Activated CD8-positive, alpha-beta T cell treated with anti-CD3 and anti-CD28 coated beads for 36 hours (primary cell): Measurements from ENCODE around the gene EIF3K. TPM values are rescaled to one million over a fixed set of nuclear protein-coding genes. Genes with fewer than 3 reads are reported as not detected.
A peak's percentile ranks its signal among the peaks of the same experiment; 100 is the strongest.

ENCODE experiments used
- ATAC-seq: fragments of 200-7000 bp; cut with Tn5 transposase; one replicate; pipeline ENCODE4 v1.10.0; 2021; ENCODE audit warnings: mild to moderate bottlenecking, moderate library complexity
- CTCF ChIA-PET: fragments of 350-600 bp; sonication (Branson Sonifier 250); formaldehyde crosslinking; loops from one replicate; lab custom pipeline; 2021; ENCODE audit warnings: antibody characterized with exemption; lab: Charles Lee
- POLR2A ChIA-PET: fragments of 350-600 bp; sonication (Branson Sonifier 250); formaldehyde crosslinking; loops from one replicate; lab custom pipeline; 2021; ENCODE audit warnings: antibody characterized with exemption; lab: Charles Lee
- DNase-seq: peaks from one replicate; pipeline ENCODE4 v3.0.0-alpha.2; 2020
- H3K27ac Mint-ChIP-seq: one replicate; pipeline ENCODE4 v1.8.0; 2021; ENCODE audit warnings: mild to moderate bottlenecking, mixed read lengths
- H3K27me3 Mint-ChIP-seq: one replicate; pipeline ENCODE4 v1.8.0; 2021; ENCODE audit warnings: mixed read lengths
- H3K36me3 Mint-ChIP-seq: one replicate; pipeline ENCODE4 v1.8.0; 2021; ENCODE audit warnings: low read depth, mixed read lengths
- H3K4me1 Mint-ChIP-seq: one replicate; pipeline ENCODE4 v1.8.0; 2021; ENCODE audit warnings: low read depth, mixed read lengths
- H3K4me3 Mint-ChIP-seq: one replicate; pipeline ENCODE4 v1.8.0; 2021; ENCODE audit warnings: mild to moderate bottlenecking, moderate library complexity, mixed read lengths
- H3K9me3 Mint-ChIP-seq: one replicate; pipeline ENCODE4 v1.8.0; 2021; ENCODE audit warnings: mixed read lengths
- intact Hi-C: fragments of 100-400 bp; cut with micrococcal nuclease; formaldehyde crosslinking; loops from one replicate; pipeline ENCODE4 v1.10.0; 2022
- total RNA-seq, 2 experiments: library from RNA; stranded (reverse); gene quantifications; one replicate each; pipeline ENCODE4 v1.2.3, GENCODE V29; 2021
- TF ChIP-seq, protein P1 (sequence below): fragments of 200-600 bp; IDR thresholded peaks from one replicate; pipeline ENCODE4 v1.8.0; 2022; ENCODE audit warnings: antibody characterized with exemption, mild to moderate bottlenecking

EIF3K gene
- total RNA-seq, 2 experiments from 2014 or later, result 306 to 308 TPM

DNA sequence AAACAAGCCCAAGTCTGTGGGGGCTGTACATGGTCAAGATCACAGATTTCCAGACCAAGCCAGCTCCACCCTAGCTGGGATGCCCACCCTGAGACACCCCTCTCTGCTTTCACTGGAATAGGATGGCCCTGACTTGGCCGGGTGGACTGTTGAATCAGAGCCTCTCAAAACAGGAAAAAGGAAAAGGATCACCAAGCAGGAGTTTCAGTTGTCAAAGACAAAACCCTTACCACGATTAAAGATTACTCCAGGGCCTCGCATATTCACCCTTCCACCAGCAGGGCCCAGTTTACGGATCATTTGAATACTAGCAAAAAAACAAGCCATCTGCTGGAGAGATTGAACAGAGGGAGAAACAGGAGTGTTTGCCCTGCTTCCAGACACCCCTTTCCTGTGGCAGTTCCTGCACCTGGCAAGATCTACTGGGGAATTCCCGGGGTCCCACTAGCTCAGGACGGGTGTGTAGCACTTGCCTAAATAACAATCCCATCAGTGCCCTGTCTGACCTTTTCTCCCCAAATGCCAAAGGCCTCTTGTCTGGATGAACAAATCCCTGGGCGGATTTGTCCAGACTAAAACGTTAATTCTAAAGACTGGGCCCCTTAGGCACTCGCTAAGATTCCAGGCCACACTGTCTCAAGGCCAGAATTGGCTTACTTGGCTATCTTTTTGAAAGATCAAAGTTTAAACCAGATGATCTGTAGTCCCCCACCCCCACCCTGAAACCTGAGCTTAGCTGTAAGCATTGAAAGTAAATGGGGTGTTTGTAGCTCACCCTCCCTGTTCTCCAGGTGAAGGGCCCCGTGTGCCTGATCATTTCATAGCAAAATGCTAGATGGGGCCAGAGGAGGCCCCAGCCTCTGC is 66.9 kb downstream of the EIF3K start:
- no peaks in the 10 kb centered on the region for H3K27me3 Mint-ChIP-seq
- ChIA-PET CTCF (interaction anchor here (0.6 to 2.0 kb wide), 8 partner anchors 11 to 201 kb away, joined by 3 to 9 read pairs (median 4); partner anchors contain the start of gene ACTN4), POLR2A (interaction anchor here (0.6 to 0.7 kb wide), 2 partner anchors 16 to 133 kb away, joined by 3 to 4 read pairs; no protein-coding TSS in a partner anchor)
- H3K4me1 Mint-ChIP-seq, result peaks cover 63% of the 10 kb centered on the region
- no peaks in the 10 kb centered on the region for H3K9me3 Mint-ChIP-seq
- peak overlapping the region; percentile 84 for H3K27ac Mint-ChIP-seq
- TF ChIP-seq, protein P1, sequence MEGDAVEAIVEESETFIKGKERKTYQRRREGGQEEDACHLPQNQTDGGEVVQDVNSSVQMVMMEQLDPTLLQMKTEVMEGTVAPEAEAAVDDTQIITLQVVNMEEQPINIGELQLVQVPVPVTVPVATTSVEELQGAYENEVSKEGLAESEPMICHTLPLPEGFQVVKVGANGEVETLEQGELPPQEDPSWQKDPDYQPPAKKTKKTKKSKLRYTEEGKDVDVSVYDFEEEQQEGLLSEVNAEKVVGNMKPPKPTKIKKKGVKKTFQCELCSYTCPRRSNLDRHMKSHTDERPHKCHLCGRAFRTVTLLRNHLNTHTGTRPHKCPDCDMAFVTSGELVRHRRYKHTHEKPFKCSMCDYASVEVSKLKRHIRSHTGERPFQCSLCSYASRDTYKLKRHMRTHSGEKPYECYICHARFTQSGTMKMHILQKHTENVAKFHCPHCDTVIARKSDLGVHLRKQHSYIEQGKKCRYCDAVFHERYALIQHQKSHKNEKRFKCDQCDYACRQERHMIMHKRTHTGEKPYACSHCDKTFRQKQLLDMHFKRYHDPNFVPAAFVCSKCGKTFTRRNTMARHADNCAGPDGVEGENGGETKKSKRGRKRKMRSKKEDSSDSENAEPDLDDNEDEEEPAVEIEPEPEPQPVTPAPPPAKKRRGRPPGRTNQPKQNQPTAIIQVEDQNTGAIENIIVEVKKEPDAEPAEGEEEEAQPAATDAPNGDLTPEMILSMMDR, result peak; percentile 48
- H3K36me3 Mint-ChIP-seq, result peaks cover 25% of the 10 kb centered on the region
- intact Hi-C loops, result loop anchor here (5.0 kb wide), 1 partner anchor 39 kb away; the partner anchor contains the start of gene ACTN4
- peak; percentile 37 for DNase-seq
- ATAC-seq, result peak; percentile 31
- H3K4me3 Mint-ChIP-seq, result no peak overlapping the region

DNA sequence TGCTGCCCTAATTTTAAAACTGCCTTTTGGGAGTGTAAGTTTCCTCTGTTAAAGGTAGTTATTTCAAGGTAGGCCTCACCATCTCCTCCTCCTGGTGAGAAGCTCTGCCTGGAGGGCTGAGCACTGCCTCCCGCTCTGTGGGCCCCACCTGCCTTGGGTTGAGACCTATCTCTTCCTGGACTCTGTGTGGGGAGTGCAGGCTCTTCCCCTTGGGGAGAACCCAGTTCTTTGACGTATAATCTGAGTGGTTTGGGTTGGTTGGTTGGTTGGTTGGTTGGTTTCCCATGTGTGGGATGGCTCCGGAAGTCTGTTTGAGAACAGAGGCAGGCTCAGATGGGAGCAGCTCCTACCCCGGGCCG is 67.5 kb downstream of the EIF3K start:
- ATAC-seq, result peak; percentile 58
- intact Hi-C loops, result loop anchor here (5.0 kb wide), 1 partner anchor 39 kb away; the partner anchor contains the start of gene ACTN4
- ChIA-PET CTCF (interaction anchor here (0.8 to 2.0 kb wide), 7 partner anchors 12 to 201 kb away, joined by 3 to 9 read pairs (median 4); partner anchors contain the start of gene ACTN4), POLR2A (interaction anchor here (0.6 to 0.7 kb wide), 2 partner anchors 17 to 134 kb away, joined by 3 to 4 read pairs; no protein-coding TSS in a partner anchor)
- DNase-seq, result peak; percentile 61
- H3K9me3 Mint-ChIP-seq, result no peaks in the 10 kb centered on the region
- H3K4me1 Mint-ChIP-seq, result peaks cover 58% of the 10 kb centered on the region
- H3K36me3 Mint-ChIP-seq, result peaks cover 21% of the 10 kb centered on the region
- no peaks in the 10 kb centered on the region for H3K27me3 Mint-ChIP-seq
- TF ChIP-seq, protein P1, result no peak
- peak overlapping the region; percentile 84 for H3K27ac Mint-ChIP-seq
- no peak overlapping the region for H3K4me3 Mint-ChIP-seq

Other genes with a start within 250 kb of the EIF3K start
- gene PSMD8, start 244.6 kb upstream of the EIF3K start, total RNA-seq, result 100 to 1,000 TPM; 178 to 191 TPM
- not detected for gene GGN, start 231.2 kb upstream of the EIF3K start, total RNA-seq
- 1 to 10 TPM in 1 of 2 experiments, under 1 TPM in 1; 0.69 to 1.5 TPM for gene SPRED3, start 230.5 kb upstream of the EIF3K start, total RNA-seq
- gene FAM98C, start 216.1 kb upstream of the EIF3K start, total RNA-seq, result 10 to 100 TPM; 11.7 to 12.5 TPM
- 1 to 10 TPM; 1.4 to 1.8 TPM for gene RASGRP4, start 193.0 kb upstream of the EIF3K start, total RNA-seq
- 1 to 10 TPM in 1 of 2 experiments, under 1 TPM in 1; 0.63 to 1.2 TPM for gene RYR1, start 185.5 kb upstream of the EIF3K start, total RNA-seq
- 100 to 1,000 TPM; 166 to 174 TPM for gene MAP4K1, start 1.2 kb upstream of the EIF3K start, total RNA-seq
- gene ACTN4, start 28.5 kb downstream of the EIF3K start, total RNA-seq, result 100 to 1,000 TPM; 183 to 189 TPM
- 10 to 100 TPM; 19.6 to 22.7 TPM for gene CAPN12, start 125.3 kb downstream of the EIF3K start, total RNA-seq
- not detected for gene LGALS7, start 154.3 kb downstream of the EIF3K start, total RNA-seq
- not detected for gene LGALS7B, start 170.0 kb downstream of the EIF3K start, total RNA-seq
- under 1 TPM; 0.29 to 0.72 TPM for gene LGALS4, start 193.8 kb downstream of the EIF3K start, total RNA-seq
- gene ECH1, start 212.6 kb downstream of the EIF3K start, total RNA-seq, result 100 to 1,000 TPM; 125 to 128 TPM
- gene HNRNPL, start 230.8 kb downstream of the EIF3K start, total RNA-seq, result 100 to 1,000 TPM; 747 to 761 TPM